ENCODE data around the gene TLE5.

TLE5 gene

DNA sequence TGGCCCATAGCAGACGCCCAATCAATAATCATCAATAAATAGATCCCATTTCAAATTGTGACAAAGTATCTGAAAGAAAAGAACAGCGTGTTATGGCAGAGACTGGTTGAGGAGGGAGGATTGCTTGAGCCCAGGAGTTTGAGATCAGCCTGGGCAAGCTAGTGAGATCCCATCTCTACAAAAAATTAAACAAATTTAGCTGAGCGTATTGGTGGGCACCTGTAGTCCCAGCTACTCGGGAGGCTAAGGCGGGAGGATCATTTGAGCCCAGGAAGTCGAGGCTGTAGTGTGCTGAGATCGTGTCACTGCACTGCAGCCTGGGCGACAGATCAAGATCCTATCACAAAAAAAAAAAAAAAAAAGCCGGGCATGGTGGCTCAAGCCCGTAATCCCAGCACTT, 25.5 kb upstream of the TLE5 start:
- Histone ChIP-seq H3K27me3 (peaks cover 23% of the 10 kb centered on the region), H3K27ac (no peak overlapping the region), H3K9me3 (no peaks in the 10 kb centered on the region), H3K4me3 (ENCODE audit: low read depth in 1 of 2, low read length in 1 of 2) (no peak overlapping the region), H3K36me3 (no peaks in the 10 kb centered on the region), H3K4me1 (ENCODE audit: control insufficient read depth in 1 of 2, insufficient read depth in 1 of 2, low read depth in 1 of 2, low read length in 1 of 2) (no peaks in the 10 kb centered on the region)
- TF ChIP-seq, protein P1, sequence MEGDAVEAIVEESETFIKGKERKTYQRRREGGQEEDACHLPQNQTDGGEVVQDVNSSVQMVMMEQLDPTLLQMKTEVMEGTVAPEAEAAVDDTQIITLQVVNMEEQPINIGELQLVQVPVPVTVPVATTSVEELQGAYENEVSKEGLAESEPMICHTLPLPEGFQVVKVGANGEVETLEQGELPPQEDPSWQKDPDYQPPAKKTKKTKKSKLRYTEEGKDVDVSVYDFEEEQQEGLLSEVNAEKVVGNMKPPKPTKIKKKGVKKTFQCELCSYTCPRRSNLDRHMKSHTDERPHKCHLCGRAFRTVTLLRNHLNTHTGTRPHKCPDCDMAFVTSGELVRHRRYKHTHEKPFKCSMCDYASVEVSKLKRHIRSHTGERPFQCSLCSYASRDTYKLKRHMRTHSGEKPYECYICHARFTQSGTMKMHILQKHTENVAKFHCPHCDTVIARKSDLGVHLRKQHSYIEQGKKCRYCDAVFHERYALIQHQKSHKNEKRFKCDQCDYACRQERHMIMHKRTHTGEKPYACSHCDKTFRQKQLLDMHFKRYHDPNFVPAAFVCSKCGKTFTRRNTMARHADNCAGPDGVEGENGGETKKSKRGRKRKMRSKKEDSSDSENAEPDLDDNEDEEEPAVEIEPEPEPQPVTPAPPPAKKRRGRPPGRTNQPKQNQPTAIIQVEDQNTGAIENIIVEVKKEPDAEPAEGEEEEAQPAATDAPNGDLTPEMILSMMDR (IDR thresholded peaks at IDR 0.05): no peak

- H3K9me3 ChIP-seq: no peaks in the 10 kb centered on the region
- no peaks in the 10 kb centered on the region for H3K4me1 ChIP-seq (ENCODE audit: control insufficient read depth in 1 of 2, insufficient read depth in 1 of 2, low read depth in 1 of 2, low read length in 1 of 2)
- H3K27ac ChIP-seq: no peak overlapping the region
- H3K27me3 ChIP-seq: peaks cover 9% of the 10 kb centered on the region
- H3K4me3 ChIP-seq (ENCODE audit: low read depth in 1 of 2, low read length in 1 of 2): no peak overlapping the region
- no peaks in the 10 kb centered on the region for H3K36me3 ChIP-seq
- TF ChIP-seq, protein P1 (IDR thresholded peaks at IDR 0.05): no peak
Measured at GRCh38 chr19:3084943-3085342, 22.6 kb upstream of the TLE5 start.

DNA sequence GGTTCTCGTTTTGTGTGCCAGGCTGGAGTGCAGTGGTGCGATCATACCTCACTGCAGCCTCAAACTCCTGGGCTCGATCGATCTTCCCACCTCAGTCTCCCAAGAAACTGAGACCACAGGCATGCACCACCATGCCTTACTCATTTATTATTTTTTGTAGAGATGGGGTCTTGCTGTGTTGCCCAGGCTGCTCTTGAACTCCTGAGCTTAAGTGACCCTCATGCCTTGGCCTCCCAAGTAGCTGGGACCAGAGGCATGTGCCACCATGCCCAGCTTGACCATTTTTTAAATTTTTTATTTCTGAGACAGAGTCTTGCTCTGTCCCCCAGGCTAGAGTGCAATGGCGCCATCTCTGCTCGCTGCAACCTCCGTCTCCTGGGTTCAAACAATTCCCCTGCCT, 21.7 kb upstream of the TLE5 start:
- TF ChIP-seq, protein P1 (IDR thresholded peaks at IDR 0.05): no peak
- H3K36me3 ChIP-seq: no peaks in the 10 kb centered on the region
- H3K27me3 ChIP-seq: peaks cover 2% of the 10 kb centered on the region
- H3K4me1 ChIP-seq (ENCODE audit: control insufficient read depth in 1 of 2, insufficient read depth in 1 of 2, low read depth in 1 of 2, low read length in 1 of 2): no peaks in the 10 kb centered on the region
- no peaks in the 10 kb centered on the region for H3K9me3 ChIP-seq
- H3K4me3 ChIP-seq (ENCODE audit: low read depth in 1 of 2, low read length in 1 of 2): no peak overlapping the region
- H3K27ac ChIP-seq: no peak overlapping the region

DNA sequence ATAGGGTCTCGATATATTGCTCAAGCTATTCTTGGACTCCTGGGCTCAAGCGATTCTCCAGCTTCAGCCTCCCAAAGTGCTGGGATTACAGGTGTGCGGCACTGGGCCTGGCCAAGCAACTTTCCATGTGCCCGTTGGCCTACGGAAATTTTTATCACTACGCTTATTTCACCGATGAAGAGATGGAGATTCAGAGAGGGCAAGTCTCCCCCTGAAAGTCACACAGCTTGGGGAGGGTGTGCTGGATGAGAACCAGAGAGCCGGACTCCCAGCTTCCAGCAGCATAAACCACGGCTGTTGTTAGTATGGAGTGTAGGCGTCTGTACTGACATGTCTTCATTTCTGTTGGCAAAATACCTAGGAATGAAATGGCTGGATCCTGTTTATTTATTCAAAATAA, 20.0 kb upstream of the TLE5 start:
- Histone ChIP-seq H3K27me3 (no peaks in the 10 kb centered on the region), H3K36me3 (no peaks in the 10 kb centered on the region)
- TF ChIP-seq, protein P1 (IDR thresholded peaks at IDR 0.05): no peak

DNA sequence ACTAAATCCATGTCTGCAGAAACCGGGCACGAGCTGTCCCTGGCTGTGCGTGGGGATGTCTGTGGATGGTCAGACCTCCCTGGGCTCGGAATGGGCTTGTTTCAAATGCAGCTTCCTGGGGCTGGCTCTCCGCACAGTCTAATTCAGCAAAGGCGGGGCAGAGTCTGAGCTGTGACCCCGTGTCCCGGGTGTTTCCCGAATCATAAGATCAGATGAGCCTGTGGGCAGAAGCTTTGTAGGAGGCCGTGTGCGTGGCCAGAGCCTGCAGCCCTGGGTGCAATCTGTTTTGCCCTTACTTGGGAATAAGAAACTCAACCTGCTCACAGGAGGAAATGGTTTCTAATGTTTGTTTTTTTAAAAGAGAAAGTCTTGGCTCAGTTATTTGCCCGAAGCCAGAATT, 18.0 kb upstream of the TLE5 start:
- H3K4me3 ChIP-seq (ENCODE audit: low read depth in 1 of 2, low read length in 1 of 2): no peak overlapping the region
- no peak overlapping the region for H3K27ac ChIP-seq
- H3K27me3 ChIP-seq: peaks cover 4% of the 10 kb centered on the region
- H3K4me1 ChIP-seq (ENCODE audit: control insufficient read depth in 1 of 2, insufficient read depth in 1 of 2, low read depth in 1 of 2, low read length in 1 of 2): peaks cover 3 to 6% of the 10 kb centered on the region in 2 experiments
- no peaks in the 10 kb centered on the region for H3K9me3 ChIP-seq
- TF ChIP-seq, protein P1 (IDR thresholded peaks at IDR 0.05): no peak
- H3K36me3 ChIP-seq: no peaks in the 10 kb centered on the region

More for the DNA sequence above, 20.0 kb upstream of the TLE5 start:
- no peak overlapping the region for H3K27ac ChIP-seq
- H3K4me1 ChIP-seq (ENCODE audit: control insufficient read depth in 1 of 2, insufficient read depth in 1 of 2, low read depth in 1 of 2, low read length in 1 of 2): no peaks in the 10 kb centered on the region
- no peaks in the 10 kb centered on the region for H3K9me3 ChIP-seq
- H3K4me3 ChIP-seq (ENCODE audit: low read depth in 1 of 2, low read length in 1 of 2): no peak overlapping the region

DNA sequence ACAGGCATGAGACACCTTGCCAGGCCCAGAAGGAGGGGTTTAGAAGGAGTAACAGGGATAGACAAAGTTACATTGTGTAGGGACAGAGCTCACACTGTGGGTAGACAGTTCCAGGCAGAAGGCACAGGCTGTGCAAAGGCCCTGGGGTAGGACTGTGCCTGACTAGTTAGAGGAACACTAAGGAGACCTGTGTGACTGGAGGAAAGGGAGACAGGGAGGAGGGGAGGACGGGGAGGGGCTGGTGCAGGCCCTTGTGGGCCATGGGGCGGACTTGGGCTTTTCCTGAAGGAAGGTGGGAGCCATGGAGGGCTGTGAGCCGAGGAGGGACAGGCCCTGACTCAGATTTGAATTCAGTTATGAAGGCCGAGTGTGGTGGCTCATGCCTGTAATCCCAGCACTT, 17.3 kb upstream of the TLE5 start:
- Histone ChIP-seq H3K4me3 (ENCODE audit: low read depth in 1 of 2, low read length in 1 of 2) (no peak overlapping the region), H3K4me1 (ENCODE audit: control insufficient read depth in 1 of 2, insufficient read depth in 1 of 2, low read depth in 1 of 2, low read length in 1 of 2) (peaks cover 3 to 6% of the 10 kb centered on the region in 2 experiments), H3K27ac (no peak overlapping the region), H3K9me3 (no peaks in the 10 kb centered on the region), H3K36me3 (no peaks in the 10 kb centered on the region), H3K27me3 (peaks cover 8% of the 10 kb centered on the region)
- TF ChIP-seq, protein P1 (IDR thresholded peaks at IDR 0.05): no peak
